HCT116 (cell line): ENCODE results near the gene PPP6C. TPM values are rescaled to one million over a fixed set of nuclear protein-coding genes. Genes with fewer than 3 reads are reported as not detected.

Experiments
- ATAC-seq: fragments of 200-7000 bp; cut with Tn5 transposase; 2 replicates; pipeline ENCODE4 v1.9.1; 2020; ENCODE audit warnings: mild to moderate bottlenecking, moderate library complexity
- BruUV-seq: library from RNA; stranded (reverse); fragments of 400-500 nt; replicated peaks from 2 replicates; lab custom pipeline; 2021; lab: Mats Ljungman, UMichigan
- CTCF ChIA-PET: fragments of 300-600 bp; sonication (Branson Sonifier 250); formaldehyde crosslinking; loops from one replicate; lab custom pipeline; 2021; ENCODE audit warnings: antibody characterized with exemption; lab: Charles Lee
- POLR2A ChIA-PET: fragments of 300-600, 350-600 bp; sonication (Branson Sonifier 250); formaldehyde crosslinking; loops from one replicate; lab custom pipeline; 2021; ENCODE audit warnings: antibody characterized with exemption; lab: Charles Lee
- RAD21 ChIA-PET, 2 experiments: fragments of 300-600 bp; sonication (Branson Sonifier 250); formaldehyde crosslinking; loops; one replicate each; lab custom pipeline; 2023; ENCODE audit warnings: low total read pairs in 2 of 2; ENCODE audit not compliant: uncharacterized antibody in 2 of 2, unreplicated experiment in 2 of 2, low non-redundant PET in 1 of 2; lab: Charles Lee
- DNase-seq: peaks from one replicate; pipeline ENCODE4 v3.0.0-alpha.2; 2010; ENCODE audit warnings: low read depth, low spot score
- H2AFZ ChIP-seq: fragments of 200-600 bp; shearing (Covaris generic), sonication (generic); 2 replicates; pipeline ENCODE4 v1.6.1; 2017; ENCODE audit warnings: low read depth, mixed run types, mixed read lengths, antibody characterized with exemption, low read length; ENCODE audit not compliant: poor library complexity, severe bottlenecking
- H3K27ac ChIP-seq: 2 replicates; pipeline ENCODE4 v1.5.1; 2012; ENCODE audit warnings: low read depth, low read length
- H3K27me3 ChIP-seq: fragments of 200-600 bp; sonication (generic); 2 replicates; pipeline ENCODE4 v1.6.1; 2016; ENCODE audit warnings: mixed run types, low read length, mixed read lengths; ENCODE audit not compliant: insufficient read depth
- H3K36me3 ChIP-seq, 2 experiments: fragments of 200-500 bp in 1 of 2; fragments of 200-600 bp in 1 of 2; sonication (Bioruptor generic) in 1 of 2; sonication (generic) in 1 of 2; 2 replicates each; pipeline versions ENCODE4 v1.5.1 to v1.6.1; 2014 to 2016; ENCODE audit warnings: low read length in 2 of 2, inconsistent platforms in 1 of 2, mixed read lengths in 1 of 2, mixed run types in 1 of 2; ENCODE audit not compliant: insufficient read depth in 2 of 2, control insufficient read depth in 1 of 2
- H3K4me1 ChIP-seq, 2 experiments: fragments of 200-600 bp in 1 of 2; sonication (generic) in 1 of 2; 2 replicates each; pipeline versions ENCODE4 v1.5.1 to v1.6.1; 2012 to 2017; ENCODE audit warnings: low read length in 2 of 2, inconsistent platforms in 1 of 2, mild to moderate bottlenecking in 1 of 2, mixed read lengths in 1 of 2, mixed run types in 1 of 2, moderate library complexity in 1 of 2; ENCODE audit not compliant: insufficient read depth in 2 of 2, control insufficient read depth in 1 of 2
- H3K4me2 ChIP-seq: fragments of 200-600 bp; sonication (generic); 2 replicates; pipeline ENCODE4 v1.6.1; 2017; ENCODE audit warnings: mixed run types, low read length, mixed read lengths
- H3K4me3 ChIP-seq, 2 experiments: fragments of 200-600 bp in 1 of 2; sonication (generic) in 1 of 2; replicated peaks in 1 of 2; 2 replicates each; pipeline ENCODE4 v1.5.1; 2011 to 2016; ENCODE audit warnings: low read length in 2 of 2, control low read depth in 1 of 2, low read depth in 1 of 2, mild to moderate bottlenecking in 1 of 2, mixed read lengths in 1 of 2, mixed run types in 1 of 2
- H3K79me2 ChIP-seq: fragments of 200-600 bp; sonication (generic); 2 replicates; pipeline ENCODE4 v1.6.1; 2017; ENCODE audit warnings: mild to moderate bottlenecking, mixed run types, low read length, moderate library complexity, mixed read lengths; ENCODE audit not compliant: insufficient read depth
- H3K9ac ChIP-seq: fragments of 200-600 bp; sonication (generic); 2 replicates; pipeline ENCODE4 v1.6.1; 2016; ENCODE audit warnings: low read length, mixed read lengths
- H3K9me2 ChIP-seq: fragments of 200-600 bp; sonication (generic), shearing (Covaris generic); 2 replicates; pipeline ENCODE4 v1.6.1; 2017; ENCODE audit warnings: mixed run types, mild to moderate bottlenecking, moderate library complexity; ENCODE audit not compliant: insufficient read depth
- H3K9me3 ChIP-seq, 2 experiments: fragments of 200-500 bp in 1 of 2; fragments of 200-600 bp in 1 of 2; sonication (Bioruptor generic) in 1 of 2; sonication (generic) in 1 of 2; 2 replicates each; pipeline ENCODE4 v1.6.1; 2014 to 2017; ENCODE audit warnings: low read length in 2 of 2, mixed read lengths in 2 of 2, inconsistent platforms in 1 of 2, low read depth in 1 of 2, mild to moderate bottlenecking in 1 of 2, mixed run types in 1 of 2, moderate library complexity in 1 of 2; ENCODE audit not compliant: control insufficient read depth in 1 of 2, insufficient read depth in 1 of 2
- H4K20me1 ChIP-seq: fragments of 200-600 bp; sonication (generic), shearing (Covaris generic); 2 replicates; pipeline ENCODE4 v1.6.1; 2017; ENCODE audit warnings: mixed run types, mild to moderate bottlenecking, moderate library complexity; ENCODE audit not compliant: insufficient read depth
- CBX3 ChIP-seq: IDR thresholded peaks from 2 replicates; pipeline ENCODE4 v1.6.1; 2012; ENCODE audit warnings: low read depth
- CEBPB ChIP-seq: IDR thresholded peaks from 2 replicates; pipeline ENCODE4 v1.6.1; 2012; ENCODE audit warnings: low read depth
- EGR1 ChIP-seq: IDR thresholded peaks from 2 replicates; pipeline ENCODE4 v1.6.1; 2012; ENCODE audit warnings: low read depth
- EZH2 ChIP-seq: fragments of 200-600 bp; sonication (generic); IDR thresholded peaks from 2 replicates; pipeline ENCODE4 v1.6.1; 2017; ENCODE audit warnings: antibody characterized with exemption, mixed run types
- FOSL1 ChIP-seq: IDR thresholded peaks from 2 replicates; pipeline ENCODE4 v1.6.1; 2012; ENCODE audit warnings: low read depth
- SIN3A ChIP-seq: IDR thresholded peaks from 2 replicates; pipeline ENCODE4 v1.6.1; 2012; ENCODE audit warnings: low read depth
- SP1 ChIP-seq: IDR thresholded peaks from 2 replicates; pipeline ENCODE4 v1.6.1; 2012; ENCODE audit warnings: low read depth
- SRF ChIP-seq: IDR thresholded peaks from 2 replicates; pipeline ENCODE4 v1.6.1; 2012; ENCODE audit warnings: low read depth
- TCF7L2 ChIP-seq: IDR thresholded peaks from 2 replicates; pipeline ENCODE4 v1.7.0; 2011; ENCODE audit warnings: borderline replicate concordance, inconsistent platforms; ENCODE audit not compliant: insufficient read depth, insufficient read length; ENCODE audit errors: extremely low read depth
- intact Hi-C: fragments of 100-400 bp; cut with micrococcal nuclease; formaldehyde crosslinking; loops from 2 replicates; pipeline ENCODE4 v1.10.0; 2022
- total RNA-seq: library from RNA; stranded (reverse); gene quantifications from one replicate; pipeline ENCODE4 v1.2.1, GENCODE V29; 2021; ENCODE audit not compliant: unreplicated experiment
- TF ChIP-seq, protein P1 (sequence below): IDR thresholded peaks from 2 replicates; pipeline ENCODE4 v1.6.1; 2012
- TF ChIP-seq, protein P2 (sequence below): IDR thresholded peaks from 2 replicates; pipeline ENCODE4 v1.6.1; 2012
- TF ChIP-seq, protein P3 (sequence below): IDR thresholded peaks from 2 replicates; pipeline ENCODE4 v1.6.1; 2011; ENCODE audit warnings: mild to moderate bottlenecking, low read length, moderate library complexity; ENCODE audit not compliant: insufficient replicate concordance; ENCODE audit errors: extremely low read depth

PPP6C gene
- total RNA-seq, 1 experiment from 2014 or later: 35.4 TPM

DNA sequence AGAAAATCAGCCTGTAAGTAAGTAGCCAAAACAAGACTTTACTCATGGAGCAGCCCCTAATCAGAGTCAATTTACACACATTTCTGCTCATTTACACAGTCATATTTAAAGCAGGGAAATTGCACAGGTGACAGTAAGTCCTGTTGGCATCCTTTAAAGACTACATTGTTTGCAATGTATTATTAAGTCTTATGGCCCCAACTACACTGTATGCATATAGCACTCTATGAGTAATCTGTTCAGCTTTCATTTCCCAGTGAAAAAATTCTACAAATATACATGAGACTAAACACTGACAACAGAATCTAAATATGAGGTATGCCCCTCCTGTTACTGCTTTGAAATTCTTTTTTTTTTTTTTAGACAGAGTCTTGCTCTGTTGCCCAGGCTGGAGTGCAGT is 19.7 kb downstream of the PPP6C start:
- Histone ChIP-seq H3K4me1 (peaks cover 0 to 23% of the 10 kb centered on the region in 2 experiments; a peak in 2 of 4 replicates), H2AFZ (no peak overlapping the region), H3K36me3 (peaks cover 2 to 3% of the 10 kb centered on the region in 2 experiments; a peak in 1 of 4 replicates), H3K4me3 (no peak overlapping the region), H3K9me2 (no peaks in the 10 kb centered on the region), H4K20me1 (0 out of 2 replicates have a peak, but pooled peaks cover 3% of the 10 kb centered on the region), H3K9me3 (no peaks in the 10 kb centered on the region), H3K27ac (no peak overlapping the region), H3K4me2 (no peak overlapping the region), H3K79me2 (peaks cover 73% of the 10 kb centered on the region), H3K27me3 (no peaks in the 10 kb centered on the region), H3K9ac (no peak overlapping the region)
- ChIA-PET RAD21 (no interaction called here), POLR2A (no interaction called here), CTCF (no interaction called here)
- intact Hi-C loops: no loop called here
- BruUV-seq: no TSS peak
- TF ChIP-seq EZH2: no peak
- TF ChIP-seq, protein P1, sequence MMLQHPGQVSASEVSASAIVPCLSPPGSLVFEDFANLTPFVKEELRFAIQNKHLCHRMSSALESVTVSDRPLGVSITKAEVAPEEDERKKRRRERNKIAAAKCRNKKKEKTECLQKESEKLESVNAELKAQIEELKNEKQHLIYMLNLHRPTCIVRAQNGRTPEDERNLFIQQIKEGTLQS: no peak
- TF ChIP-seq SIN3A: no peak
- TF ChIP-seq EGR1: no peak
- TF ChIP-seq SRF: no peak
- TF ChIP-seq FOSL1: no peak
- no peak for TF ChIP-seq CEBPB
- TF ChIP-seq, protein P2, sequence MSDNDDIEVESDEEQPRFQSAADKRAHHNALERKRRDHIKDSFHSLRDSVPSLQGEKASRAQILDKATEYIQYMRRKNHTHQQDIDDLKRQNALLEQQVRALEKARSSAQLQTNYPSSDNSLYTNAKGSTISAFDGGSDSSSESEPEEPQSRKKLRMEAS: no peak
- TF ChIP-seq TCF7L2: no peak
- TF ChIP-seq SP1: no peak
- TF ChIP-seq, protein P3, sequence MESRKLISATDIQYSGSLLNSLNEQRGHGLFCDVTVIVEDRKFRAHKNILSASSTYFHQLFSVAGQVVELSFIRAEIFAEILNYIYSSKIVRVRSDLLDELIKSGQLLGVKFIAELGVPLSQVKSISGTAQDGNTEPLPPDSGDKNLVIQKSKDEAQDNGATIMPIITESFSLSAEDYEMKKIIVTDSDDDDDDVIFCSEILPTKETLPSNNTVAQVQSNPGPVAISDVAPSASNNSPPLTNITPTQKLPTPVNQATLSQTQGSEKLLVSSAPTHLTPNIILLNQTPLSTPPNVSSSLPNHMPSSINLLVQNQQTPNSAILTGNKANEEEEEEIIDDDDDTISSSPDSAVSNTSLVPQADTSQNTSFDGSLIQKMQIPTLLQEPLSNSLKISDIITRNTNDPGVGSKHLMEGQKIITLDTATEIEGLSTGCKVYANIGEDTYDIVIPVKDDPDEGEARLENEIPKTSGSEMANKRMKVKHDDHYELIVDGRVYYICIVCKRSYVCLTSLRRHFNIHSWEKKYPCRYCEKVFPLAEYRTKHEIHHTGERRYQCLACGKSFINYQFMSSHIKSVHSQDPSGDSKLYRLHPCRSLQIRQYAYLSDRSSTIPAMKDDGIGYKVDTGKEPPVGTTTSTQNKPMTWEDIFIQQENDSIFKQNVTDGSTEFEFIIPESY: no peak
- TF ChIP-seq CBX3: no peak
- DNase-seq (no peak), ATAC-seq (no peak)
